GM19043 (cell line): Measurements from ENCODE around the gene NEDD9.

ENCODE experiments used
- ATAC-seq: cut with Tn5 transposase; IDR thresholded peaks from one replicate; pipeline ENCODE4 v1.9.1; 2021; ENCODE audit warnings: low read depth; ENCODE audit not compliant: unreplicated experiment

NEDD9 gene

GRCh38 chr6:11260249-11261038 lies 28.0 kb upstream of the NEDD9 start:
- ATAC-seq: no peak

- ATAC-seq: peak; percentile 74
Observed at GRCh38 chr6:11258260-11259237, 26.1 kb upstream of the NEDD9 start.

- ATAC-seq: no peak
Observed at GRCh38 chr6:11255610-11256009, 23.1 kb upstream of the NEDD9 start.

- ATAC-seq: no peak
Observed at GRCh38 chr6:11253594-11253993, 21.1 kb upstream of the NEDD9 start.

- no peak for ATAC-seq
Observed at GRCh38 chr6:11251553-11252360, 19.3 kb upstream of the NEDD9 start.

- ATAC-seq: no peak
Observed at GRCh38 chr6:11250108-11250507, 17.6 kb upstream of the NEDD9 start.

- ATAC-seq: no peak
Observed at GRCh38 chr6:11248974-11249761, 16.7 kb upstream of the NEDD9 start.

- no peak for ATAC-seq
Observed at GRCh38 chr6:11246722-11247121, 14.3 kb upstream of the NEDD9 start.

- ATAC-seq: no peak
Observed at GRCh38 chr6:11245381-11246256, 13.2 kb upstream of the NEDD9 start.

GRCh38 chr6:11244387-11245126 lies 12.1 kb upstream of the NEDD9 start:
- no peak for ATAC-seq

GRCh38 chr6:11243861-11244260 lies 11.4 kb upstream of the NEDD9 start:
- ATAC-seq: no peak

GRCh38 chr6:11242711-11243110 lies 10.2 kb upstream of the NEDD9 start:
- ATAC-seq: no peak

GRCh38 chr6:11241793-11242201 lies 9.3 kb upstream of the NEDD9 start:
- ATAC-seq: no peak

- no peak for ATAC-seq
Observed at GRCh38 chr6:11241154-11241792, 8.8 kb upstream of the NEDD9 start.

- no peak for ATAC-seq
Observed at GRCh38 chr6:11237956-11238355, 5.5 kb upstream of the NEDD9 start.

GRCh38 chr6:11237428-11237827 lies 5.0 kb upstream of the NEDD9 start:
- no peak for ATAC-seq

GRCh38 chr6:11236915-11237314 lies 4.4 kb upstream of the NEDD9 start:
- ATAC-seq: no peak
